ENCODE measurements around the gene TRPC4AP. TPM values are rescaled to one million over a fixed set of nuclear protein-coding genes. Genes with fewer than 3 reads are reported as not detected.

Gene TRPC4AP
- total and polyA plus RNA-seq, 2 of the 8 experiments (the other 6 are each of a cell fraction or from before 2014, with no cell fraction given) = 73.1 to 74.8 TPM

GRCh38 chr20:35004749-35005462 lies 87.7 kb downstream of the TRPC4AP start:
- Histone ChIP-seq H2AK5ac (ENCODE audit: low read depth, low read length) (no peak overlapping the region), H3K4me1 (replicated peaks in 1 of 4; ENCODE audit: control insufficient read depth in 3 of 4, insufficient read depth in 4 of 4, low read length in 3 of 4) (peaks cover 0 to 2% (median 0%) of the 10 kb centered on the region in 4 experiments; a peak in 2 of 7 replicates), H3K23me2 (ENCODE audit: low read depth, low read length) (no peaks in the 10 kb centered on the region), H3K23ac (ENCODE audit: insufficient read length) (no peak overlapping the region), H3K56ac (replicated peaks; ENCODE audit: insufficient read length, low read depth, low read length) (no peak overlapping the region), H3K14ac (ENCODE audit: insufficient read length) (no peak overlapping the region), H4K8ac (ENCODE audit: extremely low read depth, insufficient read depth, low read length) (peak overlapping the region; percentile 40; the same call in 1 of the 2 replicates), H3K4ac (replicated peaks; ENCODE audit: insufficient read length, low read depth, low read length) (peak overlapping the region; percentile 50), H4K20me1 (replicated peaks in 1 of 2; ENCODE audit: control insufficient read depth in 1 of 2, insufficient read depth in 2 of 2, low read length in 2 of 2) (peaks cover 2 to 6% of the 10 kb centered on the region in 2 experiments), H4K5ac (ENCODE audit: insufficient read length, low read depth, low read length) (no peak overlapping the region), H3K4me3 (ENCODE audit: extremely low read depth in 1 of 4, insufficient read depth in 2 of 4, low read depth in 3 of 4, low read length in 4 of 4) (no peak overlapping the region), H3K27me3 (replicated peaks in 1 of 4; ENCODE audit: control insufficient read depth in 3 of 4, extremely low read depth in 1 of 4, insufficient read depth in 3 of 4, low read length in 3 of 4) (no peaks in the 10 kb centered on the region), H2BK15ac (ENCODE audit: low read length) (no peak overlapping the region), H2BK12ac (ENCODE audit: low read depth, low read length) (no peak overlapping the region), H2AFZ (ENCODE audit: low read length) (no peak overlapping the region), H3K4me2 (ENCODE audit: insufficient read depth in 1 of 2, low read depth in 2 of 2, low read length in 2 of 2) (no peak overlapping the region), H4K91ac (replicated peaks; ENCODE audit: insufficient read length, low read length) (no peak overlapping the region), H3K18ac (ENCODE audit: extremely low read depth, low read length) (no peak overlapping the region), H3K79me1 (ENCODE audit: low read depth, low read length) (no peaks in the 10 kb centered on the region; the same call in 1 of the 2 replicates), H3K27ac (ENCODE audit: low read depth, low read length) (0 out of 2 replicates have a peak overlapping the region, but pooled peaks have one; percentile 2), H3K9ac (replicated peaks in 1 of 4; ENCODE audit: extremely low read depth in 1 of 4, low read depth in 3 of 4, low read length in 3 of 4) (no peak overlapping the region), H2BK120ac (replicated peaks; ENCODE audit: low read depth, low read length) (no peak overlapping the region), H3K79me2 (ENCODE audit: control insufficient read depth in 1 of 2, insufficient read depth in 2 of 2, low read length in 2 of 2) (no peaks in the 10 kb centered on the region), H3K36me3 (ENCODE audit: control insufficient read depth in 2 of 4, insufficient read depth in 4 of 4, low read length in 3 of 4) (peaks cover 19 to 83% (median 61%) of the 10 kb centered on the region in 4 experiments), H2BK20ac (ENCODE audit: low read length) (no peak overlapping the region), H3K9me3 (ENCODE audit: insufficient read depth in 2 of 2, low read depth in 1 of 2, low read length in 1 of 2) (no peaks in the 10 kb centered on the region), H2BK5ac (ENCODE audit: low read depth, low read length) (no peak overlapping the region)
- FAIRE-seq (no peak), DNase-seq (ENCODE audit: low read depth in 1 of 2, low spot score in 2 of 2) (no peak)
- CTCF ChIA-PET (ENCODE audit: partially characterized antibody) = interaction anchor here (1.4 to 1.9 kb wide), 2 partner anchors 21 to 39 kb away, joined by 4 to 5 read pairs; no protein-coding TSS in a partner anchor
- WGBS, 2 experiments (ENCODE audit: extremely low coverage in 1 of 2, insufficient coverage in 1 of 2, insufficient read length in 1 of 2, insufficient replicate concordance in 2 of 2, low coverage in 1 of 2, low lambda C conversion rate in 2 of 2, missing lambda C conversion rate in 1 of 2) = 92% methylated on average over 20 of the region's 20 CpGs; no CpG with 5 or more reads in 1 of the 2 experiments
- POLR2A ChIA-PET (ENCODE audit: partially characterized antibody) = interaction anchor here (1.4 kb wide), 1 partner anchor 8 kb away, joined by 3 read pairs; no protein-coding TSS in a partner anchor
- no peak for TF ChIP-seq SIRT6 (IDR thresholded peaks at IDR 0.05; ENCODE audit: low read length)
- TF ChIP-seq YY1 (IDR thresholded peaks at IDR 0.05; ENCODE audit: low read depth, low read length) = no peak
- TF ChIP-seq SUZ12 (IDR thresholded peaks at IDR 0.05; ENCODE audit: low read length) = no peak
- TF ChIP-seq RFX5 (IDR thresholded peaks at IDR 0.05; ENCODE audit: borderline replicate concordance, low read depth, low read length) = no peak
- TF ChIP-seq BCL11A (IDR thresholded peaks at IDR 0.05; ENCODE audit: low read depth in 2 of 2, low read length in 2 of 2) = no peak
- no peak for TF ChIP-seq ASH2L (IDR thresholded peaks at IDR 0.05; ENCODE audit: low read length)
- TF ChIP-seq BRCA1 (IDR thresholded peaks at IDR 0.05; ENCODE audit: low read depth, low read length) = no peak
- no peak for TF ChIP-seq RXRA (IDR thresholded peaks at IDR 0.05; ENCODE audit: insufficient read depth, low read depth, low read length)
- no peak for TF ChIP-seq GTF2F1 (IDR thresholded peaks at IDR 0.05; ENCODE audit: borderline replicate concordance, low read depth, low read length)

All from H1 (cell line).